Left ventricle myocardium superior (tissue), 1 donor: ENCODE results near the gene MMP13. TPM values are rescaled to one million over a fixed set of nuclear protein-coding genes. Genes with fewer than 3 reads are reported as not detected.

Experiments used
- ATAC-seq: fragments of 200-7000 bp; cut with Tn5 transposase; one replicate; pipeline ENCODE4 v1.9.1; 2020; ENCODE audit warnings: mild to moderate bottlenecking, moderate library complexity
- DNase-seq: peaks from one replicate; pipeline ENCODE4 v3.0.0-alpha.2; 2020
- intact Hi-C: fragments of 100-400 bp; cut with micrococcal nuclease; formaldehyde crosslinking; loops from one replicate; pipeline ENCODE4 v1.11.0; 2022
- total RNA-seq: library from RNA; stranded (reverse); fragmentation: NEBNext Ultra II Directional; extraction: Animal tissue kit (Norgen Biotek cat#: 25700); gene quantifications from one replicate; pipeline ENCODE4 v1.2.1, GENCODE V29; 2021
- donor health status: DM: no; HTN: yes; CAD: no; lungs with severe emphysema.

Gene MMP13
- total RNA-seq, 1 donor from 2014 or later = not detected

- DNase-seq (no peak), ATAC-seq (peak; percentile 27)
- intact Hi-C loops = no loop called here
These were observed 14.6 kb downstream of the MMP13 start for GRCh38 chr11:102940714-102941588.

DNA sequence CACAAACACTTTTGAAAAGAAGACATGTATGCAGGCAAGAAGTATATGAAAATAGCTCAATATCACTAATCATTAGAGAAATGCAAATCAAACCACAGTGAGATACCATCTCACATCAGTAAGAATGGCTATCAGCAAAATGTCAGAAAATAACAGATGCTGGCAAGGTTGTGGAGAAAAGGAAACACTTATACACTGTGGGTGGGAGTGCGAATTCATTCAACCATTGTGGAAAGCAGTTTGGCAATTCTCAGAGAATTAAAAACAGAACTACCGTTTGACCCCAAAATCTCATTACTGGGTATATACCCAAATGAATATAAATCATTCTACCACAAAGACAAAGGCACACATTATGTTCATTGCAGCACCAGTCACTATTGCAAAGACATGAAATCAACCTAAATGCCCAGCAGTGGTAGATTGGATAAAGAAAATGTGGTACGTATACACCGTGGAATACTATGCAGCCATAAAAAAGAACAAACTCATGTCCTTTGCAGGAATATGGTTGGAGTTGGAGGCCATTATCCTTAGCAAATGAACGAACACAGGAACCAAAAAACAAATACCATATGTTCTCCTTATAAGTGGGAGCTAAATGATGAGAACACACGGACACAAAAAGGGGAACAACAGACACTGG, 18.5 kb downstream of the MMP13 start:
- ATAC-seq (no peak), DNase-seq (no peak)
- intact Hi-C loops = loop anchor here (10.0 kb wide), 1 partner anchor 202 kb away; no protein-coding TSS in a partner anchor

DNA sequence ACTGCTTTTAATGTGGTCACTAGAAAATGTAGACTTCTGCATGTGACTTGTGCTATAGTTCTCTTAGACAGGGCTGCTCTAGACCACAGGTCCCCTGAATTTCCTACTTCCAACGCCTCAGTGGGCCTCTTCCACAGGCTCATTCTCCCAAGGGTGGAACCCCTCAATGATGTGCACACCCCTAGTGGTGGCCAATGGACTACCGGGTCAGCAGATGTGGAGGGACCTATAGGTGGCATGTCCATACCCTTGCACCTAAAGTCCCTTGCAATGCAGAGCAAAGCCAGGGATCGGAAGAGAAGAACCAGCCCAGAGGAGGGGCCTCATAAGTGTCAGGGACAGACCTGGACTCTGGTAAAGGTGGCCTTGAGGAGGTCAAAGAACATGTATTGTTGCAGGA, 20.0 kb downstream of the MMP13 start:
- DNase-seq = no peak
- intact Hi-C loops = loop anchor here (10.0 kb wide), 1 partner anchor 201 kb away; no protein-coding TSS in a partner anchor
- ATAC-seq = no peak

GRCh38 chr11:102934735-102935134, 20.8 kb downstream of the MMP13 start:
- no peak for DNase-seq
- intact Hi-C loops = loop anchor here (10.0 kb wide), 1 partner anchor 200 kb away; no protein-coding TSS in a partner anchor
- ATAC-seq = no peak

DNA sequence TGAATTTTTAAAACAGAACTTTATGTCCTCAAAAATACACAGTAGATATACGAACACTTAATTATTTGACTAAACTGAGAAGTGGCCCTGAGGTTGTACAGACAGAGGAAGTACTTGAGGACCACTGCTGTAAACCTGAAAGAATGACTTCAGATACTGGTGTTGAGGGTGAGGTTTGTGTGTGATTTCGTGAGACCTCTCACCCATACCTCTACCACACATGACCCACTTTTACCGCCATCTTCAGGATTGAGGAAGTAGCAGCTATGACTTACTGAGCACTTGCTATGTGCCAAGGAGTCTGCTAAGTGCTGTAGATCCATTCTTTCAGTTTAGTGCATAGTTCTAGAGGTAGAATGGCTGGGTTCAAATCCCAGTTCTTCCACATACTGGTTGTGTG, 21.9 kb downstream of the MMP13 start:
- DNase-seq (no peak), ATAC-seq (no peak)
- intact Hi-C loops = loop anchor here (10.0 kb wide), 1 partner anchor 199 kb away; no protein-coding TSS in a partner anchor

DNA sequence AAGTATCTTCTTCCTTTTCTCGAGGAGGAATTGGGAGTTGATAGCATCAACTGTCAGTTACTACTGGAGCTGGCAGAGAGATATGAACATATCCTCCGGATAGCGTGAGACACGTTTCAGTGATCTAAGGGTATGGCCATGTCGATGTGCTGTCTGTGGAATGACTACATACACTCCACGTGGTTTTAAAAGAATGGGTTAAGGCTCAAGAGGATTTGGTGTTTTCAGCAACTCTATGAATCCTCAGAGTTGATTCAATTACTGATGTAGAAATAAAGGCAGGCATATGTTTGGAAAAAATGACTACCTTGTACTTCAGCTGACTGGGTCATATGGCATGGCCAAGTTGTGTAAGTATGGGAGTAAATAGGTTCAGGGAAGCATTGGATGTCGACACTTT, 22.9 kb downstream of the MMP13 start:
- DNase-seq (no peak), ATAC-seq (no peak)
- intact Hi-C loops = loop anchor here (10.0 kb wide), 1 partner anchor 198 kb away; no protein-coding TSS in a partner anchor

DNA sequence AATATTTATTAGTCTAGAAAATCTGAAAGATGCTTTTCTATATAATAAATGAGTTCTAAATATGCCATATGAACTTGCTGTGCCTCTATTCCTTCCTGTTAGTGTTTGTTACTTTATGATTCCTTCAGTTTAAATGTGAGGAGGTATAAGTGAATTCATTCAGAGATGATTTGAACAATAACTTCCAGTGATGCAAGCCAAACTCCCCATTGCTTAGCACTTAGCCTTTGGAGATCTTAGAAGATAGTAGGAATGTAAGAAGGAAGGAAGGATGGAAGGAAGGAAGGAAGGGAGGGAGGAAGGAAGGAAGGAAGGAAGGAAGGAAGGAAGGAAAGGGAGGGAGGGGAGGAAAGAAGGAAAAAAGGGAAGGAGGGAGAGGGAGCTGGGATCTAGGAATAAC, 25.1 kb downstream of the MMP13 start:
- intact Hi-C loops = loop anchor here (10.0 kb wide), 1 partner anchor 196 kb away; no protein-coding TSS in a partner anchor
- no peak for ATAC-seq
- no peak for DNase-seq

DNA sequence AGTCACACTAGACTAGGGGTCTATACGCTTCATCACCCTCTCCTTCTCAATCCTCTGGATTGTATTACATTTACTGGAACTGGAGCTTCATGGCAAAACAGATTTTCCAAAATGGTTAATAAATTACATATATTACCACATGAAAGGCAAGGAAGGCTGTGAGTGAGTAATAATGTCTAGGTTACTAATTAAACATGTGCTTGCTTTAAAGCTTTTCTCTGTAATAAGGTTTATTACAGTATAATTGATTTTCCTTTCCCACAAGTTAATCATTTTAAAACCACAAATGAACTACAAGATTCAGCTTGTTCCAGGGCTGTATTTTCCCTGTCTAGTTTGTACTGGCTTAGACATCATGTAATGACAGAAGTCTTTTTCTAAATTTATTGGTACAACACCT, 25.6 kb downstream of the MMP13 start:
- ATAC-seq (no peak), DNase-seq (no peak)
- intact Hi-C loops = loop anchor here (10.0 kb wide), 1 partner anchor 195 kb away; no protein-coding TSS in a partner anchor

DNA sequence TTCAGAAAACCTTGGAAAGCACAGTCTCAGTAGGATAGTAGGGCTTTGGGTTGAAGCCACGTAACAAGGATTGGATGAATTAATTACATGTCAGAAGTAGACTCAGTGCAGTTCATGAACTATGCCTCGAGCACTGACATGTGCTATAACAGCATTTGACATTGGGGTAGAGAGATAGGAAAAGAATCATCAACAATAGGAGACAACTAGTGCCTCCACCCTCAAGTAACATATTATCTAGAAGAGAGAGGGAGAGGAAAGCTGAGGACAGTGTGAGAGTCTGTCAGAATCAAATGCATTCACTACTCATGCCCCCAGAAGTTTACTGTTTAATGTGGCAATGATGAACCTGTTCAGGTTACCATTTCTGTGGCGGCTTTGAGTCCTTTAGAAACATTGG, 26.4 kb downstream of the MMP13 start:
- intact Hi-C loops = no loop called here
- no peak for ATAC-seq
- no peak for DNase-seq

DNA sequence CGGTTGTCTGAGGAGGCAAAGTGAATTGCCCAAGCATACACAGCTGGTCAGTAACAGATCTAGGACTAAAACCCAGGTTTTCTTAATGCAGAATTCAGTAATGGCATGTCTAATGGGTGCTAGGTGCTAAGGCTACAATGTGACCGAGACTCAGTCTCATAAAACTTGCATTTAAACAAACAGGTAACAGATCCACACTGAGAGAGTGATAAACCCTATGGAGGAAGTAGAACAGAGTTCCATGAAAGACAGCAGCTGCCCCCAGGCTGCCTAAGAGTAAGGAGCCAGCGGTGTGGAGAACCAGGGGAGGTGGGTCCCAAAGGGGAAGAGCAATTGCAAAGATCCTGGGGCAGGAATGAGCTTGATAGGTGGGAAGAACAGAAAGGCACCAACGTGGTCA, 27.3 kb downstream of the MMP13 start:
- intact Hi-C loops = no loop called here
- DNase-seq (no peak), ATAC-seq (no peak)

GRCh38 chr11:102927624-102927990, 27.9 kb downstream of the MMP13 start:
- intact Hi-C loops = no loop called here
- no peak for DNase-seq
- no peak for ATAC-seq

GRCh38 chr11:102926961-102927623, 28.4 kb downstream of the MMP13 start:
- intact Hi-C loops = no loop called here
- DNase-seq (no peak), ATAC-seq (no peak)

- ATAC-seq = no peak
- DNase-seq = no peak
- intact Hi-C loops = no loop called here
These were observed 29.0 kb downstream of the MMP13 start for GRCh38 chr11:102926517-102926916.

DNA sequence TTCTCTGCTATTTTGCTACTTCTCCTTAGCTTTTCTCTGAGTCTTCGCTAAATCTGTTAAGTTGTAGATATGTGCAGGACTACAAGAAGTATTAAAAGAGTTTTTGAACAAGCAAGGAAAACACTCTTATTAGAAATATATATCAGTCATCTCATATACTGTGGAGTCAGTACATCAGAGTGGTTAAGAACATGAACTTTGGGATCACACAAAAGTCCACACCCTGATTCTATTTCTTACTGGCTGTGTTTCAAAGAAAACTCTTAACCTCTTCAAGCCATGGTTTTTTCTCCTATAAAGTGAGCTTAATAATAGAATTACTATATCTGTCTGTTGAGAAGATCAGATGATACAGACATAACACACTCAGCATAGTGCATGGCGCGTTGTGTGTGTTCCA, 29.5 kb downstream of the MMP13 start:
- intact Hi-C loops = no loop called here
- no peak for DNase-seq

GRCh38 chr11:102924851-102925380, 30.6 kb downstream of the MMP13 start:
- intact Hi-C loops = no loop called here
- DNase-seq (no peak), ATAC-seq (no peak)

More for the DNA sequence above, 29.5 kb downstream of the MMP13 start:
- no peak for ATAC-seq

GRCh38 chr11:102921587-102922220, 33.8 kb downstream of the MMP13 start:
- intact Hi-C loops = no loop called here
- ATAC-seq = no peak
- no peak for DNase-seq

- DNase-seq = no peak
- intact Hi-C loops = no loop called here
- peak; percentile 47 for ATAC-seq
These were observed 35.3 kb downstream of the MMP13 start for GRCh38 chr11:102920118-102920684.

DNA sequence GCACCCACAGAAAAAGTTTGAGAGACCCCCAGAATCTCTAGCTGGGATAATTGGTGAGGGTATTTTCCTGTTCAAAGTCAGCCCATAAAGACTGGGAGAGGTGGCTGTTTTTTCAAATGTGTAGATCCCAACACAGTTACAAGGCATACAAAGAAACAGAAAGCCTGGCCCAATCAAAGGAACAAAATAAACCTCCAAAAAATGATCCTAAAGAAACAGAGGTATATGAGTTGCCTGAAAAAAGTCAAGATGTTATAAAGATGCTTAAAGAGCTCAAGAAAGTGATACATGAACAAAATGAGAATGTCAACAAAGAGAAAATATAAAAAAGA, 40.5 kb downstream of the MMP13 start:
- no peak for ATAC-seq
- intact Hi-C loops = no loop called here
- no peak for DNase-seq
